Measurements from ENCODE around the gene NLGN2.

Gene NLGN2

DNA sequence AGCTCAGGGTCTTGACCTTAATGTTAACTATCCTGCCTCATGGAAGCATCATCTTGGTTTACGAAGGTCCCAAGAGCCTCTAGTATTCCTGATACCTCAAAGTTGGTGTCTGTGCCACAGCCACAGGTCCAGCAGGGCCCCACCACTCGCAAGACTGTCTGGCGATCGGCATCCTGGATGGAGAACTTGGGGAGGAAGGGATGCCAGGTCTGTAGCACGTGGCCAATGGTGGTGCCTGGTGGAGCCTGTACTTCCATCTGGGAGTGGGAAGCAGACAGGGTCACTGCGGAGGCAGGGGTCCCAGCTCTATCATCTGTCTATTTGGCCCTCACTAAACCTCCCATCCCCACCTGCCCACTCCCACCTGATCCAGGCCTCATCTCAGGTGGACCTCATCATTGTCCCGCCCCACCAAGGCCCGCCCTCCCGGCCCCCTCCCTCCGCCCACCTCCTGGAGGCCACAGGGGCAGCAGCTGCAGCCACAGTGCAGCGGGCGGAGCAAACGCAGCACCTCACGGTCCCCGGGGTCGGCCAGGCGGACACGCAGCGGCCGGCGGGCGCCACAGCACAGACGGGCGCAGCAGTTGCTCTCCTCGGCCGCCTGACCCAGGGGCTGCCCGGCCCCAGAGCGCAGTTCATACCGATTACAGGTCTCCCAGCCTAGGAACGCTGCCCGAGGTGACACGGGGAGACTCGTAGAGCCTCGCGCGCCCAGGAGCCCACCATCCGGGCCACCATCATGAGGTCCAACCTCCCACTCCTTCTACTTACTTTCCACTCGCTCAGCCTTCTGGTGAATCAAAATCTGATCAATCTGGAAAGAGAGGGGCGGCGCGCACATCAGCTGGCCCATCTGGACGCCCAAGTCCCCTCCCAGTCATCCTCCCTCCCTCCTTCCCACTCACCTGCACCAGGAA, 14.7 kb upstream of the NLGN2 start:
- DNase-seq: no peak

DNA sequence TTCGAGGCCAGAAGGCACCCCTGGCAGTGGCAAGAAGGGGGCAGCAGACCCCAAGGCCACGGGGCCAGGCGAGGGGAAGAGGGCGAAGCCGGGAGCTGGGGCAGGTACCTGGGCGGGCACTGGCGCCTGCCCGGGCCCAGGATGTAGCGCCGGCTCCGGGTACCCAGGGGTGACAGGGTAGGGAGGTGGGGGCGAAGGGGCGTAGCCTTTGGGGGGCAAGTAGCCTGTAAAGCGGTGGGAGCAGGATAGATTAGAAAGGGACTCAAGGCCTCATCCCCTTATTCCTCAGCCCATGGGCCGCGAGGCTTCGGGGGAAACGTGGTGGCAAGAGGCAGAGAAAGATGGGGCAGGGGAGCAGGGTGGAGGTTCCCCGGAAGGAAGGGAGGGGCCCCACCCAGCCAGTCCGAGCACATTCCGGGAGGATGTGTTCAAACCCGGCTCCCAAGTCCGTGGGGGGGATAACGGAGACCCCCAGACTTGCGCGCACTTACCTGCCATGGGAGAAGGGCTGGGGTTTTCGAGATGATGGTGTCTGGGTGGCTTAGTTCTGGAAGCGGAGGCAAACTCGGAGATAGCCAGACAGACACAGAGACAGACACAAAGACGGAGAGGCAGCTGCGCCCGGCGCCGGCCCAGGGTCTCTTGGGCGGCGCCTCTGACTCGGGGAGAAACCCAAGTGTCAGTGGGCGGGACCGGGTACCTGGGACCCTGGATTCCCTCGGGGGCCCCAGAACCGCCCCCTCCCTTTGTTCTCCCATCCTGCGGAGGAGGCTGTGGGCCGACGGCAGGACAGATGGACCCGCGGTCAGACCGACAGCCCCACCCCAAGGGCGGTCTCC, 13.8 kb upstream of the NLGN2 start:
- DNase-seq: peak; percentile 50

DNA sequence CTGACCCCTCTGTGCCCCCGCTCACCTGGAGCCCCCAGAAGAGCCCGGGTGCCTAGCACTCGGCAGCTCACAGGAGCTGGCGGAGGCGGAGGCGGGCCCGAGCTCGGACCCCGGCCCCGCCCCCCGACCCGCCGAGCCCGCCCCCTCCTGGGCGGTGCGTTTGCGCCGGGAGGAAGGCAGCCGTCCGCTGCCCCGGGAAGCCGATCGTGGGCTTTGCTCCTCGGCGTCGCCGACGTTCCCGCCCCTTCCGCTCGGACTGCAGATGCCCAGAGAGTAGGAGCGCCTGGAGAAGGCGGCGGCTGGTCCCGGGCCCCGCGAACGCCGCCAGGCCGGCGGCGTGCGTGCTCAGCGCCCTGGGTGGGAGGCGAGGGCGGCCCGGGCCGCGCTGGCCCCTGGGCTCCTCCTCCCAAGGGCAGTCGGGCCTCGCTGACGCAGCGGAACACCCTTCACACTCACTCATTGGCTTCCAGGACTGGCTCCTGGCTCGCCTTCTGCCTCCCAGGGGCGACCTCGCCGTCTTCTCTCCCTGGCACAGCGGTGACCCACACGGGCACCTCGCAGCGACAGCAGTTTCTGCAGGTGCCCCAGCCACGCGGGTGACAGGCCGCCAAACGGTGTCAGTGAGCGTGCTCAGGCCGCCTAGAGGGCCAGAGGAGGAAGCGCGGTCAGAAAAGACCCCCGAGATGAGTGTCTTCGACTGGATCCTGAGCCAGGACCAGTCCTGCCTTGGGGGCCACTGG, 13.0 kb upstream of the NLGN2 start, which contains the start of gene PLSCR3:
Gene PLSCR3 (minus strand): TSS at position 74 of the 740 bp plus-strand sequence. CDS start 415 bp downstream, outside the sequence.
- peak; percentile 60 for DNase-seq

DNA sequence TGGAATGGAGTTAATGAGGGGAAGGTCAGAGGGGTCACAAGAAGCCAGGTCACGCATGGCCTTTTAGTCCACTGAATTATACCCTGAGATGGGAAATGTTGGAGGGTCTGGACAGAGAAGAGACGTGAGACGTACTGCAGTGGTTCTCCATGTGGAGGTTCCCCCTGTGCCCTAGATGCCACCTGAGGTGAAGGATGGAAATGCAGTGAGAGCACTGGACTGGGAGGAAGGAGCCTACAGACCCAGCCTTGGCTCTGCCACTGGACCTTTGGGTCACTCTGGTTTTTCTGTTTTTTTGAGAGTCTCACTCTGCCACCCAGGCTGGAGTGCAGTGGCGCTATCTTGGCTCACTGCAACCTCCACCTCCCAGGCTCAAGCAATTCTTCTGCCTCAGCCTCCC, 11.5 kb upstream of the NLGN2 start:
- DNase-seq: no peak

DNA sequence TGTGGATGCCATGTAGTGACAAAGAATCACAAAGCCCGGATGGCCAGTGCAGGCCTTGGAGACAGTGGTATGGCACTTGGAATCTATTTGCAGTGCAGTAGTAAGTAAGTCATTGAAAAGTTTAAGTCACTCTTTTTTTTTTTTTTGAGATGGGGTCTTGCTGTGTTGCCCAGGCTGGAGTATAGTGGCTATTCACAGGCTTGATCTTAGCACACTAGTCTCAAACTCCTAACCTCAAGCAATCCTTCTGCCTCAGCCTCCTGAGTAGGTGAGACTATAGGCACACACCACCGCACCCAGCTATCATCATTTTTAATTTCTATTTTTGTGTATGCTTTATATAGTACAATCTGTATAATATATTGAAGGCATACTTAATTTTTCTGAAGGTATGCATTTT, 9.0 kb upstream of the NLGN2 start:
- no peak for DNase-seq

DNA sequence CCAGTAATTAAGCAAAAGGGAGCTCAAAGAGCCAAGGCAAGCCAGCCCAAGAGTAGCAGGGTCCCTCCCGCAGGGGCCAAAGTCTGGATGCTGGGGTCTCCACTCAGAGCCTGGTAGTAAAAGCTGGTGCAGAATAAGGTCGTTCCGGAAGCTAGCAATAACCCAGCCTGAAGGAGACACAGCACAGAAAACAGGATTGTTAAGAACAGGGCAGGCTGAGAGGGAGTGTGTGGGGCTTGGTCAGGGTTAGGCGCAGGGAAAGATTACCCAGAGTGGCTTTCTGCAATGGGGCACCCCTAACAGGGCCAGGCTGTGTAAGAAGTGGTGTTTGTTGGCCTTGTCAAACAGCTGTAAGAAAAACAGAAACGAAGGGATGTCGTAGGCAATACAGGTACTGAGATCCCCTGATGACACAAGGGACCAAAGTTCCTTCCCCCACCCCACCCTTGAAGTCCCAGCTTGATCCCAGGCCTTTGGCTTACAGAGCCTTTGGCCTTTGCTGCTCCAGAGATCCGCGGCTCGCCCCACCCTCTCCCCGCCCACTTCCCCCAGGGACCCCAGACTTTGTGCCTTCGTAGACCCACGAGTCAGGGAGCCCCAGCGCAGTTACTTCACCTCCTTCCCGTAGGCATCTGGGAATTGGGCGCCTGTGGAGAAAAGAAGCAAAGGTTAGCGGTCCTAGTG, 4.5 kb upstream of the NLGN2 start:
- peak; percentile 54 for DNase-seq

DNA sequence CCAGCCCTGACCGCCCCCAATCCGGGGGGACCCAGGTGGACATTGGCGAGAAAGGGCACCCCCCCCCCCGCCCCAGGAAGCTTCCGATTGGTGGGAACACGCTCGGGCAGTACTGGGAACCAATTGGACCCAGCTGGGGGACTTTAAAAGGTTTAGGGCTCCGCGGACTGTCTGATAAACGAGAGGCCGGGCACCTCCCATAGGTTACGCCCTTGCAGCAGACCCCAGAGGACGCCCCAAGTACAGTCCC, 4.0 kb upstream of the NLGN2 start:
- peak; percentile 76 for DNase-seq

DNA sequence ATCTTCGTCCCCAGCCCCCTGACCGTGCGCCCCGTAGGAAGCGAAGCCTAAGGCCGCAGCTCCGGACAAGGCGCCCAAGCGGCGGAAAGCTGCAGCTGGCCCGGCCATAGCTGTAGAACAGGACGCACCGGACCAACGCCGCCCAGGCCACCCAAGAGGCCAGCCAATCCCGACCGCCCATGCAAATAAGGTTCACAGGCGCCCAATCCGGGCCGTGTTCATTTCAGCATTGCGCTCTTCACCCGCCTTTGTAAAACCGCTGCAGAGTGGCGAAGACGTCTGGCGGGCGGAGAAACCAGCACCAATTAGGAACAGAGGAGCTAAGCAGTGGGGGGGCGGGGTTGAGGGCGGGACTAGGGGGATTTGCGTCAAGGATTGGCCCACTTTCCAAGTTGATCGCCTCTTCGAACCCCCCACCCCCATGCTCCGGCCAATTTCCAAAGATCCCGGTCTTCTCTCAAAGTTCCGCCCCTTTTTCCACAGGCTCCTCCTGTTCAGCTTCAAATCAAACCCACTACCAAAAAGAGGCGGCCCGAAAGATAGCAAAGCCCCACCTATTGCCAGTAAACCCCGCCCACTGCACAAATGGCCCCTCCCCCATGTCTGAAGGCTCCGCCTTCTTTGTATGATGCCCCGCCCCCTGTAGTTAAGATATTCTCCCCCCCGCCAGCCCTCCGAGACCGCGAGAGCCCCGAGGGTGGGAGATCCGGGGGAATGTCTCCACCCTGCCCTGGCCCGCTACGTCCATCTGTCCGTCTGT, 3.5 kb upstream of the NLGN2 start, which contains the start of gene TMEM256:
Gene TMEM256 (minus strand): TSS at position 121 of the 760 bp plus-strand sequence. CDS start 13 bp downstream, at position 108.
- peak; percentile 96 for DNase-seq

DNA sequence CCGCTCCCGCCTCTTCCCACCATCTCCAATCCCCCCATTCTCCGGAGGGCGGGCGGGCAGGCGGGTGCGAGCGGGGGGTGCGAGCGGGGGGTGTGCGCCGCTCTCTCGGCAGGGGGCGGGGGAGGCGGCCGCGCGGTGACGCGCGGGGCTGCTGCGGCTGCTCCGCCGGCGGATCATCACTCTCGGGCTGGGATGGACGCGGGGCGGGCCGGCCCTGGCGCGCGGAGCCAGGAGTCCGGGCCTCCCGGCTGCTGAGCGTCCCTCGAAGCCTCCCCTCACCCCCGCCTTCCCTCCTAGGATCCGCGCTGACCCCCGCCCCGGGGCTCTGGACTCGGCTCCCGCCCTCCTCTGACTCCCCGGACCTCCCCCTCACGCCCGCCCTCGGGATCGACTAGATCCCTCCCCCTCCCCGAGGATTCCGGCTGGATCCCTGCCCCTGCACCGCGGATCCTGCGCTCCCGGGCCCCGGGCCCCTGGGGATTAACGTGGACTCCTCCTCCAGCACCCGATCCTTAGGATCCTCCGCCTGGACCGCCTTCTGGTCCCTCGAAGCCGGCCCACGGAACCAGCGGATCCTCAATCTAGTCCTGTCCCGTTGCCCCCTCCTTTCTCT, 2.8 kb upstream of the NLGN2 start:
- DNase-seq: peak; percentile 8

DNA sequence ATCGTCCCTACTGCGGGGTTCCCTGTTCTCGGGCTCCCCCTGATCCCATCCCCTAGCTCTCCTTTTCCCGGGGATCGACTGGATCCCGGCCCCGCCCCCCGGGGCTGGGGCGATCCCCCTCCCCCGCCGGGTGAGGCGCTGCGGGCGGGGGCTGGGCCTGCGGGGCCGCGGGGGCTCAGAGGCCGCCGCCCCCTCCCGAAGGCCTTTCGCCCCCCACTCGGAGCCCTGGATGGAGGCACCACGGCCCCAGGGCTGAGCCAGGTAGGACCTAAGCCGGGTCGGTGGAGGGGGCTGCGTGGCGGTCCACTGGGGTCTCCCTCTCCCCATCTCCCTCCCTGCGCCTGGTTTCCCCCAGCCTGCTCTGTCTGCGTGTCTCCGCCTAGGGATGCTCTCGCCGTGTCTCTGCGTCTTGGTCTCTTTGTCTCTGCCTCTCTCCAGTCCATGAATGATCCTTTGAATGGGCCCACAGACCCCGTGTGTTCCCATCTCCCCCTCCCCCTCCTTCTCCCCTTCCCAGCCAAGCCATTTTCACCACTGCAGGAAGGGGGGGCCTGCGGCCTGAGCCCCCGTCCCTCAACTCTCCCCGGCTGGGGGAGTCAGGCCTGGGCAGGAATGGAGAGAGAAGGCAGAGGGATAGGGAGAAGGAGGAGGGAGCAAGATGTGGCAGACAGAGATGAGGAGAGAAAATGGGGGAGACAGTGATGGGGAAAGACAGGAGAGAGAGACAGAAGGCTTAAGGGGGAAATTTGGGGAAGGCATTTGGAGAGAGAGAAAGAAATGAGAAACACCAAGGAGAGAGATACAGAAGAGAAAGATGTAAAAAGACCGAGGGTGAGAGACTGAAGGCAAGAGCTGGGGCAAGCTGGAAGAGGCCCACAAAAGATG, 2.1 kb upstream of the NLGN2 start:
- no peak for DNase-seq

DNA sequence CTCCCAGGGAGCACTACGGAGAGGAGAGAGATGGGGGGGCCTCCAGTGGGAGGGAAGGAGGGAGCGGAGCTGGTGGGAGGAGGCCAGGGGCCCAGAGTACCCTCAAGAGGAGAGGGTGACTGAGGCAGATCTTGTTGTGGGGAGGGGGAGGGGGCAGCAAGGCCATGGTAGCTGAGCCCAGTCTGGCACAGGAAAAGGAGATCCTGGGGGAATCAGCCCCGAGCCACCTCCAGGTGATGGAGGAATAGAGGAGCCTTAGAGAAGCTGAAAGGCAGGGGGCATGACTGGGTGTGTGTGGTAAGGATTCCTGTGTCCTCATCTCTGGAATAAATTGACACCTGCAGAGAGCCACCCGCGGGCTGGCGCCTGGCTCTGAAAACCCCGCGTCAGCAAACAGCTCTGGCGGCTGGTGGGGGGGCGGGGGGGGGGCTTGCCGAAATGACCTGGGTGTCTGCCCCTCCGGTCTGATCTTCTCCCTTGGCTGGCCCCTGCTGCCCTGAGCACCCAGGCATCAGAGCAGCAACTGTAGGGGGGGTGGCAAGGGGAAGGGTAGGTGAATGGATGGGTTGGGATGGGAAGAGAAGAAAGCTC, 1.3 kb upstream of the NLGN2 start:
- no peak for DNase-seq

DNA sequence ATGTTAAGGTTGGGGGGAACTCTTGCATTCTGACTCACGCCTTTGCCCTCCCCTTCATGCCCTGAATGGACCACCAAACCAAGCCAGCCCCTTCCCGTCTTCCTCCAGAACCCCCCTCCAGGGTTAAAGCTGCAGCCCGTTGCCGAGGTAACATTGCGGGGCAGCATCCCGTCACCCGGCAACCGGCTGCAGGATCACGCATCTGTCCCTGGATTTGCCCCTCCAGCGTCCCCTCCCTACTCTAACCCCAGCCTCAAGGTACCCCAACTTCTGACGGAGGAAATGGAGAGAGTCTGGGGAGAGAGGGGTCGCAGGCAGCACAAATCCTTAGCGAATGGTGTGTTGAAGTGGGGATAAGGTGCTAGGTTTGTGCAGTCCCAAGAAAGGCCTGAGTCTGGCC, 563 bp upstream of the NLGN2 start:
- DNase-seq: no peak

DNA sequence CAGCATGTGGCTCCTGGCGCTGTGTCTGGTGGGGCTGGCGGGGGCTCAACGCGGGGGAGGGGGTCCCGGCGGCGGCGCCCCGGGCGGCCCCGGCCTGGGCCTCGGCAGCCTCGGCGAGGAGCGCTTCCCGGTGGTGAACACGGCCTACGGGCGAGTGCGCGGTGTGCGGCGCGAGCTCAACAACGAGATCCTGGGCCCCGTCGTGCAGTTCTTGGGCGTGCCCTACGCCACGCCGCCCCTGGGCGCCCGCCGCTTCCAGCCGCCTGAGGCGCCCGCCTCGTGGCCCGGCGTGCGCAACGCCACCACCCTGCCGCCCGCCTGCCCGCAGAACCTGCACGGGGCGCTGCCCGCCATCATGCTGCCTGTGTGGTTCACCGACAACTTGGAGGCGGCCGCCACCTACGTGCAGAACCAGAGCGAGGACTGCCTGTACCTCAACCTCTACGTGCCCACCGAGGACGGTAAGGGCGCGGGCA, 645 bp downstream of the NLGN2 start:
- DNase-seq: no peak

DNA sequence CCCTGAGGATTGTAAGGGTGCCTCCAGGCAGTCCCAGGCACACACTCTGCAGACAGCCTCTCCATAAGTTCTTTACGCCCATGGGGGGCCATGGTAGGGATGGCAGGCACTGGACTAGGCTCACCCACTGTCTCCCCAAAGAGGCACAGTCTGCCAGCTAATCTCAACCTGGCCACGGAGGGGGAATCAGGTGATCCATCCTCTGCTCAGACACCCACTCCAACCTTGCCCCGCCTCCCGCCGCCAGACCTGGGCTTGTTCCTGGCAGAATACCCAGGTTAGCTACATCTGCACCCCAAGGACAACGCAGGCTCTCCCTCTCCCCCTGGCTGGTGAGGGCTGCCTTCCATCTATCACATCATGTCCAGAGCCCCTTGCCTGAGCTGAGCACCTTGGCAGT, 1.2 kb downstream of the NLGN2 start:
- no peak for DNase-seq

DNA sequence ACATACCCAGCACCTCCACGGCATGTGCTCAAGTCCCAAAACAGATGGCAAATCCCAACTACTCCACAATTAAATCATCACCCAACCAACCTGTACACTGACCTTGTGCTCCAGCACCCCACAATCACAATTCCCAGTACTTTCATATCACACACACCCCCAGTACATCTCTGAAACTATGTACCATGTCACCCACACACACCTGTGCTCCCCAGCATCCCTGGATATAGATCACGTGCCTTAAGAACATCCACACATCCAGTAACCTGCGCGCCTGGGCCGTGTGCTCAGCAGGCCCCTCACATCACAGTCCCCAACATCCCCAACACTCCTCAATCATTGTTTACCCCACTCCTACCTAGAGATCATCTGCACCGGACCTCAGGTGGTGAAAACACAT, 2.1 kb downstream of the NLGN2 start:
- DNase-seq: no peak

DNA sequence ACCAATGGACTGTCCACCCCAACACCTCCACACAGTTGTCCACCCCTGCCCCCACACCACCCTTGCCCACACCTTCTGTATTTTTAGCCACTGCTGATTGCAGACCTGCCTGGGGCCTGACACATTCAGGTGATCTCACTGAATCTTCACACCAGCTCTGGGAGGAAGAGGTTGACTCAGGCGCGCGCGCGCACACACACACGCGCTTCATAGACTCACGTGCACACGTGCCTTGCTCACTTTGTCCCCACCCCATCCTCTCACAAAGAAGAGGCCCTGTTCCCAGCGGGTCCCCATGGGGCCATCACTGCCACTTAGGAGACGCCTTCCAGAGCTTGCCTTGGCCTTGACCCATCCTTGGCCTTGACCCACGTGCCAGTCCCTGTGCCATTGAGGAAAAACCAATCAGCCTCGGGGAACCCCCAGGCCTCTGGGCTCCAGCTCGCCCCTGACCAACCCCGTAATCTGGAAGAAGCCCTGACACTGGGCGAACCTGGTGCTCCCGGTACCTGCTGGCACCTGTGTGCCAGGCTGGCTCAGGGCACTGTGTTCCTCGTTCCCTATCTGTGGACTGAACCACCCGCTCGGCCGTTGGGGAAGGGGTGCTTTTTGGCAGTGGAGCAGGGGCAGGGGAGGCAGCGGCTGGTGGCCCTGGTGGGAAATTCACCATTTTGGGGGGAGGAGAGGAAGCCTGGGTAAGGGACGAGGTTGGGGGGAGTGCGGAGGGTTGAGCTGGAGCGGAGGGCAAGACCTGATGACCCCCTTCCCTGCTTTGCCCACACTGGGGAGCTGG, 3.2 kb downstream of the NLGN2 start:
- DNase-seq: no peak

DNA sequence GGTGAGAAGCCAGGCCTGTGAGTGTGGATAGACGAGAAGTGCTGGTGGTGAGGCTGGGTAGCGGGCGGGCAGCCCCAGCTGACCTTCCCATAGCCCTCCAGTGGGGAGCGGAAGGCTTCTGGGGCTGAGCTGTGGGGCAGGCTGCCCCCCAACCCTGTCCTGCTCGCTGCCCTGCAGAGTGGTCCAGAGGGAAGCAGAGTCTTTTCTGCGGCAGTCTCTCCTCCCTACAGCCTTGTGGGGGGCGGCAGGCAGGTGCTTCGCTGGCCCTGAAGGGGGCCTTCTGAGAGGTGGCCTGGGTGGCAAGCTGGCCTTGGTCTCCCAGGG, 3.7 kb downstream of the NLGN2 start:
- no peak for DNase-seq

DNA sequence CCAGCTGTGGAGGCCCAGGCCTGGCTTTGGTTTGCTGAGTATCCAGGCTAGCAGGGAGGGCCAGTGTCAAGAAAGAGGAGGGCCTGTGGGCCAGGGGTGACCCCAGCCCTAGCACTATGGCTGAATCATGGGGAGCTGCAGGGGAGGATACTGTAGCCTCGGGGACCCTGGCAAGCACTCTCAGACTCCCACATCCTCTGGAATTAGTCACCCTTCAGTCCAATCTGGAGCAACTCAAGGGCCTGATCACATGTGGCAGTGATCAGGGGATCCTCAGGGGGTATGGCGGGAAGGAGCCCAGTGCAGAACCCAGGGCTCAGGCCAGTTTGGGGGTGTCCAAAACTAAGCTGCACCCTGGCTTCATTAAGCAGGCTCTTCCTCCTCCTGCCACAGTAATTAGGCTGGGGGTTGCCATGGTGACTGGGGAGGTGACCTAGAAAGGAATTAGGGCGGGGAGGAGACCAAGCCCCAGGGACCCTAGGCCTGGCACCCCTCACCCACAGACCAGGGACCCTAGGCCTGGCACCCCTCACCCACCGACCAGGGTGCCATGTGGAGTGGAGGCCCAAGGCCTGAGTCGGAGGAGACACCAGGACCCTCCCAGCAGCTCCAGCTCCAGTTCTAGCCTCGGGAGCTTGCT, 5.8 kb downstream of the NLGN2 start:
- no peak for DNase-seq

DNA sequence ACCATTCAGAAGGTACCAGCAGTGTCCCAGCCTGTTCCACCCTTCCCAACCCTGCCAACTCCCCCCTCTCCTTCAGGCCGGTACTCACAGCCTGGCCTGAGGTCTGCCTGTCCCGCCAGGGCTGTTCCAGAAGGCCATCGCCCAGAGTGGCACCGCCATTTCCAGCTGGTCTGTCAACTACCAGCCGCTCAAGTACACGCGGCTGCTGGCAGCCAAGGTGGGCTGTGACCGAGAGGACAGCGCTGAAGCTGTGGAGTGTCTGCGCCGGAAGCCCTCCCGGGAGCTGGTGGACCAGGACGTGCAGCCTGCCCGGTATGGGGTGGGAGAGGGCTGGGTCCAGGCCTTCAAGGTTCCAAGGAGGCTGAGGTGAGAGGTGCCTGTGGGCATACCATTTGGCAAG, 7.2 kb downstream of the NLGN2 start:
- DNase-seq: no peak

Data from NCI-H1092 treated with DMSO at 0.1 percent for 48 hours (cell line).